ENCODE data around the gene GUCA1A.
"Not testable (repeated sequence)": the region's sequence is repeated elsewhere in the genome, so short reads cannot be mapped to it uniquely, and the experiment has no call there.

The GUCA1A gene

GRCh38 chr6:42147138-42147562 lies 26.0 kb upstream of the GUCA1A start:
- no peak for DNase-seq

GRCh38 chr6:42148058-42148457 lies 25.1 kb upstream of the GUCA1A start:
- no peak for DNase-seq

- DNase-seq, result no peak
Measured at GRCh38 chr6:42150254-42150653, 22.9 kb upstream of the GUCA1A start.

GRCh38 chr6:42152024-42152423 lies 21.1 kb upstream of the GUCA1A start:
- no peak for DNase-seq

DNA sequence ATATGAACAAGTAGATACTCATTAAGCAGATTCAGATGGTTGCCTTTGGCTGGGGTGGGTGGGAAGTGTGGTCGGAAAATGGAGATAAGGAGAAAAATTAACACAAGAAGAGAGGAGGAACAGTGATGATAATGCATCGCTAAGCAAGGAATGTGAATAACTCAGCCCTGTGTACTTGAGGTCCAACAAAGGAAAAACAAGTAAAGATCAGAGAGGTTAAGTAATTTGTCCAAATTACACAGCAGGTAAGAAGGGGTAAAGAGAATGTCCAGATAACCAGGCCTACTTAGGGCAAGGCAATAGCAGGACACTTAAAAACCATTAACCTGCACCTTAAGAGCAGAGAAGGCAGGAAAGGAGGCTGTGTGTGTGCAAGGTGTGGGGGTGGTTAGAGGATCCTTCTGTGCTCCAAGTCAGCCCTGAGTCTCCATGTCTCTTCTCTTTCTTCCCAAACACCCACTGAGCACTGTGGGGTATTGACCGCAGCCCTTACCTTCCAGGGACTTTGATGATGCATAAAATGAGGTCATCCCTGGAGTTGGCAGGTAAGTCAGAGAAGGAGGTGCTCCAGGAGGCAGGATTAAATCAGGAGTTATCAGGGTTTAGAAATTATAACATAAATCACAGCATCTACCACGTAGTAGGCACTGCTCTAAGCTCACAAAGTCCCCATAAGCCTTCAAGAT lies 20.5 kb upstream of the GUCA1A start:
- not testable (repeated sequence) for DNase-seq

DNA sequence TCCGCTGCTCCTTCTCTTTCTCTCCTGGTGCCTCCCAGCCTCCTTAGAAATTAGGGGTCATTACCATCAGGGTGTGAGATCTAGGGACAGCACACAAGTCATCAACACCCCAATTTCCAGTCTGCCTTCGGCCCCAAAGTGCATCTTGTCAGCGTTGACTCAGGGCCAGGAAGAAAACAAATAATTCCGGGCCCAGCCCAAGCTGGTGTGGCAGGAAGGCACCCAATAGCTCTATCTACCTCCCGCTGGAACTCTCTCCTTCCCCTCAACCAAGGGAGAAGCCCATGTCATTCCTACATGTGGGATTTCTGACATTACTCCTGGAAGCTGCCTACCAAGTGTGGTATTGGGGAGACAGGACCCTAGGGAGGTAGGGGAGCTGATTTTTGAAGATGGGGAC lies 19.2 kb upstream of the GUCA1A start:
- DNase-seq, result no peak

DNA sequence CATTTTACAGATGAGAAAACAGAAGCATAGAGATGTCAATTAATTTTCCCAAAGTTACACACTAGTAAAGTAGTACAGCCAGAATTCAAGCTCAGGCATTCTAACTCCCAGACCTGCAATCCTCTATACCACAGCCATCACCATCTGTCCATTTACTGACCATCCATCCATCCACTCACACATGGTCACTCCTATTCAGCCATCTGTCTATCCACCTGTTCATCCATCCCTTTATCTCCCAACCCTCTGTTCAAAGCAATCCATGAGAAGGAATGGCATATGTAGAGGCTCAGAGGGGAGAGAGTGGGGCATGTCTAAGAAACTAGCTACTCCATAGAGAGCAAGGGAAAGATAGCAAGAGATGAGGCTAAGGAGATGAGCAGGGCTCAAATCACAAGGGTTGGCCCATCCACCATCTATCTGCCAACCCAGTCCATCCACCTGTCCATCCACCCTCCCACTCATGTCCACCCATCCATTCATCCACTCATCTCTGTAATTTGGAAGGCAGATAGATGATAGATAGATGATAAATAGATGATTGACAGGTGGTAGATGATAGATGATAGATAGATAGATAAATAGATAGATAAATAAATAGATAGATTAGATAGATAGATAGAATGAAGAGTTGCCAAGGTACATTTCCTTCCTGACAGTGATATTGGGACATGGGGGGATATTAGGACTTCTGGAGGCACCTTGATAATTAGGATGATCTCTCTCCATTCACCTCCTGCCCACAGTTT lies 18.5 kb upstream of the GUCA1A start:
- no peak for DNase-seq

- no peak for DNase-seq
Measured at GRCh38 chr6:42155293-42155692, 17.9 kb upstream of the GUCA1A start.

DNA sequence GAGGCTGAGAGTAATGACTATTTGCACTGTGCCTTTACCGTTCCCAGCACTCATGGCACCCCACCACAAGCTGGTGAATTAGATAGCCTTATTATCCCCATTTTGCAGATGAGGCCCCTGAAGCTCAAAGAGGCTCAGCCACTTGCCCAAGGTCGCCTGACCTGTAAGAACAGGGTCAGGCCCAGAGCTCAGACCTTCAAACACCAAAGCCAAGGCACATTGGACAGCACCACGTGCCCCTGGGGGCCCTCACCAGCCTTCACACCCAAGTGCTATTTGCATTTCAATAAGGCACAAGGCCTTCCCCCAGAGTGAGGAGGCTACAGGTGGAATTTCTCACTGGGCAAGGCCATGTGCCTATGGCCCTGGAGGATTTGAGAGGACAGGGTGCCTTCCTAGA lies 16.5 kb upstream of the GUCA1A start:
- no peak for DNase-seq

DNA sequence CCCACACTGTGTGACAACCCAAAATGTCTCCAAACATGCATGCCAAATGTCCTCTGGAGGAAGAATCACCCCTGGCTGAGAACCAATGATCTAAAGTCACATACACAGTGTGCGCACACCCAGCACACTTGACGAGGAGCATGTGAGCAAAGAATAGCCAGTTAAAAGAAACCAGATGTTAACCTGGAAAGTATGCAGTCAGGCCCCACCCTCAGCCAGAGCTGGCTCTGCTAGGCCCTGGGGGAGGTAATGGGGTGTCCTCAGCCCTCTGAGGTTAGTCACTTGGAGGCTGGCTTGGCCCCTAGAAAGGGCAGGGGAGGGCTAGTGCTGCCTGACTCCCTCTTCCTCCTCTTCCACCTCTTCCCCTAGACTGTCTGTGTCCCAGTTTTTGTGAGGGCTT lies 15.2 kb upstream of the GUCA1A start:
- no peak for DNase-seq

GRCh38 chr6:42158631-42159030 lies 14.5 kb upstream of the GUCA1A start:
- no peak for DNase-seq

- no peak for DNase-seq
Measured at GRCh38 chr6:42159431-42160024, 13.6 kb upstream of the GUCA1A start.

GRCh38 chr6:42162384-42162783 lies 10.8 kb upstream of the GUCA1A start:
- no peak for DNase-seq

GRCh38 chr6:42162812-42163211 lies 10.4 kb upstream of the GUCA1A start:
- DNase-seq, result no peak

- no peak for DNase-seq
Measured at GRCh38 chr6:42163981-42164380, 9.2 kb upstream of the GUCA1A start.

GRCh38 chr6:42165016-42165415 lies 8.1 kb upstream of the GUCA1A start:
- DNase-seq, result no peak

DNA sequence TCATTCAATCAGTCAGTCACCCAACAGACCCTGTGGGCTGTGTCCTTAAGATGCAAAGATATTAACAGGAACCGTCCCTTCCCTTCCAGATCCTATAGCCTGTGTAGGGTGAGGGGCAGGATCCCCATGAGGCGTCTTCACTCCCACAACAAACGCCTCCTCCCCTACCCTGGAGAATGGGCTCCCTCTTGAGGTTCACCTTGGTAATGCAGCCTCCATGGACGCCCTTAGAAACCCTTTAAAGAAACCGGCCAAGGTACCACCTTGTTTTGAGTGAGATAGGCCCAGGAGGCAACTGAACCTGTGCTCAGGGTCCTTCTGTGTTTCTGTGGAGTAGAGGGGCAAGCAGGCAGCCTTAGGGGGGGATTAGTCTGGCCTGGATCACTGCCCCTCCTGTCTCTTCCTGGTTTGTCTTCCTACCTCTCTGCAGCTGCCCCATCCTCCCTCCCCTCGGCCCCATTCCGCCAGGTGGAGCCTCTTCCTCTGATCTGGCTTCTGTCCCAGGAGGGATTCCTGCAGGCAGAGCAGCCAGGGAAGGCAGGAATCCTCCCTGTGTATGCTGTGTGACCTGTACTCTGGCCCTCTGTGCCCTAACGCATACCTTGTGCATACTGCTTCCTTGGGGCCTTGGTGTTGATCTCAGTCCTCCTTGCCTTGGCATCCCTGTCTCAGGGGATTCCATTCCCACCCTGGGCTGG lies 6.6 kb upstream of the GUCA1A start:
- peak; percentile 10 to 56 for DNase-seq

- DNase-seq, result no peak
Measured at GRCh38 chr6:42168650-42169049, 4.5 kb upstream of the GUCA1A start.

DNA sequence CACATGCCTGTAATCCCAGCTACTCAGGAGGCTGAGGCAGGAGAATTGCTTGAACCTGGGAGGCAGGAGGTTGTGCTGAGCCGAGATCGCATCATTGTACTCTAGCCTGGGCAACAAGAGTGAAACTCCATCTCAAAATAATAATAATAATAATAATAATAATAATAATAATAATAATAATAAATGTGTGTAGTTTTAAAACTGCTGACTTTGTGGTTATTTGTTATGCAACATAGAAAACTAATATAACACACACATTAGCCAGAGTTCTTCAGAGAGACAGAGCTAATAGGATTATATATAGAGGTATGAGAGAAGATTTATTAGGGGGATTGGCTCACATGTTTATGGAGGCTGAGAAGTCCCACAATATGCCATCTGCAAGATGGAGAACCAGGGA lies 3.4 kb upstream of the GUCA1A start:
- DNase-seq, result not testable (repeated sequence)

DNA sequence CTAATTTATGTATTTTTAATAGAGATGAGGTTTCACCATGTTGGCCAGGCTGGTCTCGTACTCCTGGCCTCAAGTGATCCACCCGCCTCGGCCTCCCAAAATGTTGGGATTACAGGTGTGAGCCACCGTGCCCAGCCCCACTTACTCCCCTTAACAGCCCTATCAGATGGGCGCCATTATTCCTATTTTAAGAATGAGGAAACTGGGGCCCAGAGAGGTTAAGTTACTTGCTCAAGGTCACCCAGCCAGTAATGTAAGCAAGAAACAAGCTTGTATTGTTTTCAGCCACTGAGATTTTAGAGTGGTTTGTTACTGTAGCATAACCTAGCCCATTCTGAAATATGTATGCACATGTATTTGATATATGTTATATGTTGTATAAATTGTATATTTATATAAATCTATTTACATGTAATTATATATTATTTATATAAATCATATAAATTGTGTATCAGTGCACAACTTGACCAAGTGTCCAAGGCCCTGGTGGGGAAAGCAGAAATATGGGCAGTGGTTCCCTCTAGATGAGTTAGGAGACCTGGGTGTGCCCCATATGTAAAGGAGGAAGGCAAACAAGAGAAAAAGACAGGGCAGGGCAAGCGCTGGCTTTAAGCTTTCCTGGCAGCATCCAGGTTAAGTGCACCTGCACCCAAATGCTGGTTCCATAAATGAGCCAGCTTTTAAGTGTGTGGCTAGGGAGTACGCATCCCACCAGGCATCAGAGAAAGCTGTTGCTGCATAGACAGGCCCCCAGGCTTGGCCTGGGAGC lies 1.2 kb upstream of the GUCA1A start:
- no peak for DNase-seq

DNA sequence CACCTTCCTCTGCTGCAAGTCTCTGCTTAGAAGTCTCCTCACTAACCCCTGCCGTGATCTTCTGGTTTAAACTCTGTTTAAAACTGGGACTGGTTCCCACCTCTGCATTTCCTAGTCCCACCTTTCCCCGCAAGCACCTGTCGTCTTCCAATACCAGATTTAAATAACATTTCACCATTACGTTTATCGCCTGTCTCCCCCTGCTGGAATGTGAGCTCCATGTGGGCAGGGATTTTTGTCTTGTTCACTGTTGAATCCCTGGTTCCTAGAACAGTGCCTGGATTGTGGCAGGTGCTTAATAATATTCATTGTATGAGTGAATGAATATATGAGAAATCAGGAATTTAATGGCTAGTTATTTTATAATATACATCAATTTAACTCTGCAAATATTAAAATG lies 2.7 kb downstream of the GUCA1A start:
- DNase-seq, result no peak

- no peak for DNase-seq
Measured at GRCh38 chr6:42176981-42177380, 3.8 kb downstream of the GUCA1A start.

Measured in bone marrow (tissue), 2 donors.